HK-2 (cell line): Measurements from ENCODE around the gene KCNH1.

Source experiments
- DNase-seq: peaks from one replicate; pipeline ENCODE4 v3.0.0-alpha.2; 2018; ENCODE audit not compliant: unreplicated experiment

Gene KCNH1

DNA sequence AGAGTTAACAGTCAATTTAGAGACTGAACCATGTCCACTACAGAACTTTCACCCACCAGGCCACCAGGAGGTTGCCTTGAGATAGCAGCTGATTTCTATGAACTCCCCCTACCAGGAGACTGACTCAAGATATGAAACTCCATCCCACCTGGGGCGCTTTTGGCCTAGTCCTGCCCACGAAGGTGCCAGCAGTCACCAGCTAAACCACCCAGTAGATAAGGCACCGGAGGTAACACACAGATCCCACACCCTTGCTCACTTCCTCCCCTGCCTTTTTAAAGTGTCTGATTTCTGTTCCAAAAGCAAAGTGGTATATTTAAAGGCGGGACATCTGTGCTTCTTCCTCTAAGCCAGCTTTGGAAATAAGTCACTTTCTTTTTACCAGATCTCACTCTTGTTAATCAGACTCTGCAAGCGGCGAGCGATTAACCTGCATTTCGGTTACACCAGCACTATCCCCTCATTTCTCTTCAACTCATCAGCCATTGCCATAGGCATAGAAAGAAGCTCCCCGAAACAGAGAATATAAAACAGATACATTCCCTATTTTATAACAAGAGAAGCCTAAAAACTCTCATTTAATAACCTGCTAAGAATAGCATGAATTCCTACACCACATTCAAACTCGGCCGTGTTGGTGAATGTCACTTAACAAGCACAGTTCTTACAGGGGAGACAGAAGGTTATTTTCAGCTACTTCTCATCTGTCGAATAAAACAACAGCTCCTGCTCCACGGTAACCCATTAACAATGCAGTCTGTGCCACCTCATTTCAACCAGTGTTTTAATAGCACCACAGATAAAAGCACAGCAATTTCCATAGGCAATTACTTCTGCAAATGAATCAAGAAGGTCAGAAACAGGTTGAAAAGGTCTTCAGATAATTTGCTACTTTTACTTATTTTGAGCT, 318.1 kb downstream of the KCNH1 start:
- DNase-seq: no peak

DNA sequence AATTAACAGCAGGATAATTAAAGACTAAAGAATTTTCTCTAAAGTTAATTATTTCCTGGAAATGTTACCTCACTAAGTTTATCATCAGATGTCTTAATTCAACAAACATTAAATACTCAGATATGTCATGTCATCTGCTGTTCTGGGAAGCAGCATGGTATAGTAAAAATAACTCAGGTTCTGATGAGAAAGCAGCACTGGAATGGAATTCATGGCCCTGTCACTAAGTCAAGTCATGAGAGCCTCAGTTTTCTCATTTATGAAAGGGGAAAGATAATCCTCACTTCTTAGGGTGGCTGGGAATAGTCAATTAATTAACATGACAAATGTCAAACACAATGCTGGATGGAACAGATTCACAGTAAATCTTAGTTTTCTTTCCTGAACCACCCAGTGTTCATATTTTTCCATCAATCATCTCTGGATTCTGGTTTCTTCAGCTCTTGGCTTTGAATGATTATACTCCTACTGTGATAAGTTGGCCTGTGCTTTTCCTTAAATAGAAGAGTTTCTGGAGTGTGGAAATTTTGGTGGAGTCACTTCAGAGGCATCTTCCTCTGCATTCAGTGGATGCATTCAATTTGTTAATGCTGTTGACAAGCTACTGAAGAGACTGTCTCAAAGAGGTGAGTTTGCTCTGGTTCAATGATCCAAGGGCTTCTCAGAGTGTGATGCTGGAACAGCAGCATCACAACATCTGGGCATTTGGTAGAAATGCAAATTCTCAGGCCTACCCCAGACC, 319.4 kb downstream of the KCNH1 start:
- no peak for DNase-seq

DNA sequence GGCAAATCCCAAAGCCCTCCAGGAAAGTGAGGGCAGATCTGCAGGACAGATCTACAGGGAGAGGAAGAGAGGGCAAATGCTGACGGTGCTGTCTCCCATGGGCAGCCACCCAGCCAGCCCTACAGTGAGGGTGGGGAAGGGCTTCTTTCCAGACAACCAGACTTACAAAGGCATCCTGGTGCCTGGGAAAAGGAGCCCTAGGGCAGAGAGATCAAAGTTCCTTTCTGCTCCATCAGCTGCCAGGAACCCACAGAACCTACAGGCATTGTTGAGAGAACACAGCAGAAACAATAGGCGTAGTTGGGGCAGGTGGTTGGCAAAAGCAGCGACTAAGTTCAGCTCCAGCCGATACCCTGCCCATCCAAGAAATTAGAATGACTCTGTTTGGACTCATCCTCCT, 332.4 kb downstream of the KCNH1 start:
- no peak for DNase-seq

GRCh38 chr1:210800756-210801155, 333.2 kb downstream of the KCNH1 start:
- DNase-seq: no peak

DNA sequence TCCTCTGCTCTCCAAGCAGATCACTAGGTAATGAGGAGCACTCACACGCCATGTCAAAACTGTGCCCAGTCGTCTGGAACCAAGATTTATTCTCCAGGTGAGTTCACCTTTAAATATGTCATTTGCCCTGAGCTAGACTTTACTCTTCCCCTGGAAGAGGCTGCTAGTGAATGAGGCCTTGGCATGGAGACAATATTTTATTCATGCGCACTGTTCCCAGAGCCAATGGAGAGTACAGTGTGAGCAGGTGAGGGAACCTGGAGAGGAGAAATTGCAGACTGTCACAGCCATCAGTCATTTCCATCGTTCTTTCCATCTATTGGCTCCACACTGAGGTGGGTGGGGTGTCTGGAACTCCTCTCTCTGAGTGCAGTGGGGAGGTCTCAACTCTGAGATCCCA, 333.6 kb downstream of the KCNH1 start:
- no peak for DNase-seq

DNA sequence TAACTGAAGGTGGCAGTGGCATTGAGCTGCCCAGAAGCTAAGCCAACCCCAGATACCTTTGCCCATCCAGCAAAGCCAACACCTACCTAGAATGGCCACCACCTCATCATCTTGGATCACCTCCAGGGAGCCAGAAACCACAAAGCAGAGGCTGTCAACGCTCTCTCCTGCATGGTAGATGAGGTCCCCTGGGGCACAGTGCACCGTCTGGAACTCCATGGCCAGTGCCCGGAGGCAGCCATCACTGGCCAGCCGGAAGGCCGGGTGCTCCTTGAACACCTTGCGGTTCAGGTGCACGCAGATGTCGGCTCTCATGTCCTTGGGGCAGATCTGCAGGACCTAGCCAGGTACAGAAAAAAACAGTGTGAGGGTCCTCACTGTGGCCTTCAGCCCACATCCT, 336.5 kb downstream of the KCNH1 start:
- no peak for DNase-seq

DNA sequence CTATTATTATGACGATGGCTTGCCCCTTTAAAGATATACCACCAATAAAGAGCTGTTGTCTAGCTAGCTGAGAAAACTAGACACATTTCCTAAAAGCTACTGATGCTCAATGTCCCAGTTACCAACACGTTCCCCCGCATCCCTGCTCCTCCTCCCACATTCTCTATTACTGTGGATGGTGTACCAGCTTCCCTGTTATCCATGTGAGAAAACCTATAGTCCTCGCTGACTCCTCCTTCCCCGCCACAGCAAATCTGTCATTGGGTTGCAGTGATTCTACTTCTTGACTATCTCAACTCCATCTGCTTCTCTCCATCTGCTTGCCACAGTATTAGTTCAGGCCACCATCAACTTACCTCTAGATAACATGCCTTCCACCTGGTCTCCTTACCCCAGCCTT, 337.5 kb downstream of the KCNH1 start:
- no peak for DNase-seq

DNA sequence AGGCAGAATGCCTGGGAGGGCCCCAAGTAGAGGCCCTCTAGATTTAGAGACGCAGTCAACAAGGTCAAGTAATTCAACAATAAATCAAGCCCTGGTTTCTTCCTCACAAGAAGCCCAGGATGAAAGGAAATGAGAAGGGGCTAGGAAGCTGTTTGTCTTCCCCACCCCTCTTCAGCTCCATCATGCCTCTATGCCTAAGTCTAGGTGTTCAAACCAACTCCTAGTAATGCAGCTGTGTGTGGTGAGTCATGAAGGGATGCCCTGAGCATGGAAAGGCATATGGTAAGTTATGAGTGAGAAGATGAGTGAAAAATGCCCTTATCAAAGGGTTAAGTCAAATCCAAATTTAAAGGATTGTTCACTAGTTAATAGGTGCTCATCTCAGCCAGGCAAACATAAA, 339.5 kb downstream of the KCNH1 start:
- DNase-seq: no peak

GRCh38 chr1:210792250-210793102, 341.5 kb downstream of the KCNH1 start:
- no peak for DNase-seq

DNA sequence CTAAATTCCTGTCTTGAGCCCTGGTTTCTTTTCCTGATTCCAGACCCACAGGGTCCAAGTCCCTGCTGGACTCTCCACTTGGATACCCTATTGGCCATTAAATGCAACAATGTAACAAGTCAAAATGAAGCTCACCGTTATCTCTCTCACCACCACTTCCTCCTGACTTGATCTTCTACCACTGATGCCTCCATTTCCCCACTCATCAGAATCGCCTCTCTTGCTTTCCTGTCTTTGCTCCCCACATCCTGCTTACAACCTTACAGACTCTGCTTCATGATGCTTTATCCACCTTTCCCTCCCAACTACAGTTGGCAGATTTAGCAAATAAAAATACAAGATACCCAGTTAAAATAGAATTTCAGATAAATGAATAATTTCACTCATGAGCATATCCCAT, 343.8 kb downstream of the KCNH1 start:
- DNase-seq: no peak

DNA sequence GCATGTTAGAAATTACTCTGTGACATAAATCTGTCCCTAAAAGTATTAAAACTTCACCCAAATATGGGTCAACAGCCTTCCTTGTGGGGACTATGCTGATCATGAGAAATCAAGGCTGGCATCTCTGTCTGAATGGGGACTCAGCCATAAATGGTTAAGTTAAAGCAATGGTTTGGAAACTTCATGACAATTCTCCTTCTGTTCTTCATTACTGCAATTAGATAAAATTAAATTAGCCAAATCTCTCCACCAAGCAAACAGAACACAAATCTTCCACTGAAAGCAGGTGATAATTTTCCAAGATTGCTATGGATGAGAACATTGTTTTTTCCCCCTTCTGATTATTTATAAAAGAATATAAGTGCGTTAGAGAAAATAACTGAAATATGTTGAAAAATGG, 346.1 kb downstream of the KCNH1 start:
- DNase-seq: no peak

- DNase-seq: no peak
These were observed 347.4 kb downstream of the KCNH1 start for GRCh38 chr1:210786546-210786945.

DNA sequence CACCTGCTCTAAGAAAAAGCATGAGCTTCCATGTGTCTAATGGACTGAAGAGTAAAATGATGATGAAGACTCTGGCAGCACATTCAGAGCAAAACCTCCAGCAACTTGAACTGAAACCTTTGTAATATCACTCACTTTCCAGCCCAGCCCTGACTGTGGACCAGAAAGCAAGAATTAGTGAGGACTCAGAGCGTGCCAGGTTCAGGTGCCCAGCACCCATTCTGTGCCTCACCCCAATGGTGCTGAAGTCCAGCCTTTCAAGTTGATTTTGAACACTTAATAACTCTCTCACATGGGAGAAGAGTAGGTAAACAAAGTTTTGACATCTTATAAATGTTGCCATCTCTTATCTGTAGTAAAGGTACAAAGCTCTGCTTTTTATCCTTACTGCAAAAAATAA, 350.0 kb downstream of the KCNH1 start:
- no peak for DNase-seq

GRCh38 chr1:210781652-210782051, 352.3 kb downstream of the KCNH1 start:
- no peak for DNase-seq

DNA sequence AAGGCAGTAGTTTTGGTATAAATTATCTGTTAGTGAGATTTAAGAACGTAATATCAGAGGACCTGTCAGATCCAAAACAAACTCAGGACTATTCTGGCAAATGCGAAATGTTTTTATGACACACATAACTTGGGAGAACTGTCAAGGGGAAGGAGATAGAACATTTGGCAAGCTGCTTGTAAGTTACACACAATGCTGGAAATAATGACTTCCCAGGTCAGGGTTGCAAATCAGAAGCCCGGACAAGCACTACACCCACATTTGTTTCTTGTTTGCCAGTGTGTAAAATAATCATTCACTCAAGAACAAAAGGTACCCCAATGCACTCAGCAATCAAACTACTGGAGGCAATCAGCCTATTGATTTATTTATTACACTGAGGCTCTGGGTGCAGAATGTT, 354.7 kb downstream of the KCNH1 start:
- no peak for DNase-seq

DNA sequence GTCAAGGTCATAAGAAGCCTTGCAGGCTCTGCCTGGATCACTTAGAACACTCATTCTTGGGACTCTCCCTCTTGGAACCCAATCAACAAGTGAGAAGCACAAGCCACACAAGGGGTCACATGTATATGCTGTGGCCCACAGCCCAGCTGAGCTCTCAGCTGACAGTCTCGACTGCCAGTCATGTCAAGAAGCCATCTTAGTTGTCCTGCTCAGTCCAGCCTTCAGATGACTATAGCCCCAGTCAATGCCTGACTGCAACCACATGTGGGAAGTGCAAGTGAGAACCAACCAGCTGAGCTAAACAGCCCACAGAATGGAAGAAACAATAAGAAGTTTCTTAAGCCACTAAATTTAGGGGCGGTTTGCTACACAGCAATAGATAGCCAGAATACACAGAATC, 356.0 kb downstream of the KCNH1 start:
- no peak for DNase-seq

- no peak for DNase-seq
These were observed 357.2 kb downstream of the KCNH1 start for GRCh38 chr1:210776712-210777111.

DNA sequence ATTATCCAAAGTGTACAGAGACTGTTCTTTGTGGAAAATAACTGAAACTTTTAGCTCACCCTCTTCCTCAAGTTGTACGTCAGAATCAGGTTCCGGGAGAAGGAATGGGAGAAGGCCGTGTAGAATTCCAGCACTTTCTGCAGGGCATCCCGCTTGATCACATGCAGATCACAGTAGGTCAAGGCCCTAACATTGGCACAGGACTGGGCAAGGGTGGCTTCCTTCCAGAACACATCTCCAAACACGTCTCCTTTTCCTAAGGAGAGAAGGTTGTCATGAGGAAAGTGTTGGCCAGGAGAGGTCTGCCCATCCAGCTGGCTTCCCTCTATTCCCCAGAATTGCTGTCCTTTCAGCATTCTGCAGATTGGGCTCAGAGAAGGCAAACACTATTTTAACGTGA, 358.7 kb downstream of the KCNH1 start:
- DNase-seq: no peak

- no peak for DNase-seq
These were observed 360.5 kb downstream of the KCNH1 start for GRCh38 chr1:210773450-210773849.

DNA sequence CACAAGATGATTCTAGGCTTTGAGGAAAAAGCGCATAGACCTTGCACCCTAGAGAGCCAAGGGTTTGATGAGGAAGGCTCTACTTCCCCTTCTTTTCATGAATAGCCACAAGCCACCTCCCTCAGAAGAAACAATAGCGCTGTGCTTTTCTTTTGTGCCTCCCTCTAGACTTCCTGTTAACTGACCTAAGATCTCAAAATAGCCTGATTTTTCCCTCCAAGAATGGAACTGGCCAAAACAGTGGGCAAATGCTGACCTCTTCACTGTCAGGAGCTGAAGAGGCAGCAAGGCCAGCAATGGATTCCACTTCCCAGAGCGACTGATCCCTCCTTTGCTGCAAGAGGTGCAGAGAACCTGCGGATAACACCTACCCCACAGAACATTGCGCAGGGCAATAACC, 362.8 kb downstream of the KCNH1 start:
- no peak for DNase-seq

GRCh38 chr1:210770396-210770984, 363.5 kb downstream of the KCNH1 start:
- peak; percentile 7 for DNase-seq

GRCh38 chr1:210769473-210769872, 364.5 kb downstream of the KCNH1 start:
- DNase-seq: no peak
